Superior temporal gyrus (tissue), 1 donor: ENCODE measurements around the gene ZDHHC1.

Experiments
- DNase-seq: peaks from one replicate; pipeline ENCODE4 v3.0.0-alpha.2; 2016; ENCODE audit errors: extremely low spot score

Gene ZDHHC1, protein sequence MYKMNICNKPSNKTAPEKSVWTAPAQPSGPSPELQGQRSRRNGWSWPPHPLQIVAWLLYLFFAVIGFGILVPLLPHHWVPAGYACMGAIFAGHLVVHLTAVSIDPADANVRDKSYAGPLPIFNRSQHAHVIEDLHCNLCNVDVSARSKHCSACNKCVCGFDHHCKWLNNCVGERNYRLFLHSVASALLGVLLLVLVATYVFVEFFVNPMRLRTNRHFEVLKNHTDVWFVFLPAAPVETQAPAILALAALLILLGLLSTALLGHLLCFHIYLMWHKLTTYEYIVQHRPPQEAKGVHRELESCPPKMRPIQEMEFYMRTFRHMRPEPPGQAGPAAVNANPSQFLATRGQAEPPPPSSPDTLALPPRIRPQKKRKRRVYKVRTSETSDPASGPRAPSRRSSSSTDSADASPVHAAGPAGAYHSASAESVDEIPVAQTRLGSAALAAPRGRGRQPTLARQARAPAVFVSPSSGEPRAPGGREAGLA

DNA sequence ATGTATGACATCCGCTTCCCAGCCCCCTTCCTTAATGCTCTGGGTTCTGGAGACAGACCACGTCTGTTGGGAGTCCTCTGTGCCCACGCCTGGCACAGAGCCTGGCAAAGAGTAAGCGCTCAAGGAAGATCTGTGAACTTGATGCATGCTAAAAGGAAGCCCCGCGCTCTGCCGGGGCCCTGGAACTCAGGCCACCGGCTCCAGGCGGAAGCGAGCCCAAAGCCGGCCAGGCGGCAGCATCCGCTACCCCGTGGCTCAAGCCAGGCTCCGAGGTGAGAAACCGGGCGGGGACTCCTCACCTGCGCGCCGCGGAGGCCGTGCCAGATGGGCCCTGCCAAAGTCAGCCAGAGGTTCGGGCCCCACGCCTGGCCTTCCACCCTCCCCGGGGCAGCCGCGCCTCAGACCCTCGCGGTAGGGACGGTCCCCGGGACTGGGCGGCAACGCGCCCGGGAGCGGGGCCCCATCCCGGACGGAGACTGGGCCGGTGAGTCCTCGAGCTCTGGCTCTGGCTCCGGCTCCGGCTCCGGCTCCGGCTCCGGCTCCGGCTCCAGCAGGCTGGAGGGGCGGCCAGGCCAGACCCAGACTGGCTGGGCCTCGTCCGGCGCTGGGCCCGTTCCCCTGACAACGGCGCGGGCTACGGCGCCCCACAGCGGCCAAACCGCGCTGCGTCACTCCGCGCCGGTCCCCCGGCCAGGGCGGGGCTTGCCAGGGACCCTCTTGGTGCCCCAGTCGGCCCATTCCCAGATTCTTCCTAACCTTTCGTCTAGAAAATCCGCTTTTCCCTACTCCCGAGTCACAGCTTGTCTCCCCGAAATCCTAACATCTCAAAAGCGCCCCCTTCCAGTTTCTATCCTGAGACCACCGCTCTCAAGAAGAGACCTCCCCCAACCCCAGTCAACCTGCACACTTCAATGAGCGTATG, at the start of gene ZDHHC1:
ZDHHC1 (minus strand) TSS at position 606 of the 922 bp plus-strand sequence. CDS start 8,702 bp downstream, outside the sequence.
- DNase-seq = peak; percentile 69

DNA sequence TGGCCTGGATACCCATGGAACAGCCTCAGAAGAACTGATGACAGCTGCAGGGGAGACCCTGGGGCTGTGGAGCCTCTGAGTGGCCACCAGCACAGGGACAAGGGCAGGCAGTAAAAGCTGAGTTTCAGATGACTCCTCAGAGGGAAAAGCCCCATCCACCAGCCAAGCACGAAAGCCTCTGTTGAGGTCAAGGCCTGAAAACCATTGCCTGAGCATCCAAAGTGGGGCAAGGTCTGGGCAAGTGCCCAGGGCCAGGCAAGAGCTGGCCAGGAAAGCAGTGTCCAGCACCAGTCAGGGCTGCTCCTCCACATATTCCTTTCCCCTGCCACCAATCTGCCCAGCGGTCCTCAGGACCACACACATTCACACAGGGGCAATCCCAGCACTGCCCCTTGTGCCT, 48.3 kb upstream of the ZDHHC1 start:
- no peak for DNase-seq

DNA sequence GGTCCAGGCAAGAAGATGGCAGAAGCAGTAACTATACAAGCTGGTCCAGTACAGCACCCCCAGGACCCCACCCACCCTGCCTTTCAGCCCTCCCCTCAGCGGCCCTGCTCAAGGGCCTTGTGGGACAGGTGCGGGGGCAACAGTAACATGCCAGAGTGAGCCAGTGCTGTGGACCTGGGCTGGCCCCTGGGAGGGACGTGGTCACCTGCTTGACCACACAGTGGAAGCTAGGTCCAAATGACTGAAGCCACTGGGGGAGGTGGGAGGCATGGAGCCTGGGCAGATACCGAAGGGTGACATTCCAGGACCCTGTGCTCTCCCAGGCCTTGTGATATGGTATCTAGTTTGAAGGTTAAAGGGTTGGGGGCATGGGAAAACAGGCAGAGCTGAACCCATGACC, 47.4 kb upstream of the ZDHHC1 start:
- DNase-seq = no peak

DNA sequence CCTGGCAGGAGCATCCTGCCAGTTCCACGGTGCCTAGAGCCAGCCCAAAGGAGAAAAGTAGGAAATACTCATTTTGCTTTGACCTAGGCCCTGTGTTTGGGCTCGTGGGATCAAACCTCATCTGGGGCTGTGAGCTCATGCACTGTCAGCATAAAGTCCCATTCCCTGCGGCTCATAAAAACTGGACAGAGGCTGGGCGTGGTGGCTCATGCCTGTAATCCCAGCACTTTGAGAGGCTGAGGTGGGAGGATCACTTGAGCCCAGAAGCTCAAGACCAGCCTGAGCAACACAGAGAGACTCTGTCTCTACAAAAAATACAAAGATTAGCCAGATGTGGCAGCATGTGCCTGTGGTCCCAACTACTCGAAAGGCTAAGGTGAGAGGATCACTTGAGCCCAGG, 46.8 kb upstream of the ZDHHC1 start:
- no peak for DNase-seq

DNA sequence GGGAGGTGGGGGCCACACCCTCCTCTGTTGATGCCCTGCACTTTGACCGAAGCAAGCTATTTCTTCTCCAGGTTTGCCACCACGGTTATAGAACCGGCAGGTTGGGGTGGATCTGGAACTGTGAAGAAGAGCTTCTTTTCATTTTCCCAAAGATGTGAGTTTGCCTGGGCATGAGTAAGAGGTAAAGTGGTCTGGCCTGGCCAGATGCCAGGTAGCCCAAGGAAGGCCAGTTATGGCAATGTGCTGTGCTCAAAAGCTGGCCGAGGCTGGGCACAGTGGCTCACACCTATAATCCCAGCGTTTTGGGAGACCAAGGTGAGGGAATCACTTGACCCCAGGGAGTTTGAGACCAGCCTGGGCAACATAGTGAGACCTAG, 46.0 kb upstream of the ZDHHC1 start:
- DNase-seq = no peak

DNA sequence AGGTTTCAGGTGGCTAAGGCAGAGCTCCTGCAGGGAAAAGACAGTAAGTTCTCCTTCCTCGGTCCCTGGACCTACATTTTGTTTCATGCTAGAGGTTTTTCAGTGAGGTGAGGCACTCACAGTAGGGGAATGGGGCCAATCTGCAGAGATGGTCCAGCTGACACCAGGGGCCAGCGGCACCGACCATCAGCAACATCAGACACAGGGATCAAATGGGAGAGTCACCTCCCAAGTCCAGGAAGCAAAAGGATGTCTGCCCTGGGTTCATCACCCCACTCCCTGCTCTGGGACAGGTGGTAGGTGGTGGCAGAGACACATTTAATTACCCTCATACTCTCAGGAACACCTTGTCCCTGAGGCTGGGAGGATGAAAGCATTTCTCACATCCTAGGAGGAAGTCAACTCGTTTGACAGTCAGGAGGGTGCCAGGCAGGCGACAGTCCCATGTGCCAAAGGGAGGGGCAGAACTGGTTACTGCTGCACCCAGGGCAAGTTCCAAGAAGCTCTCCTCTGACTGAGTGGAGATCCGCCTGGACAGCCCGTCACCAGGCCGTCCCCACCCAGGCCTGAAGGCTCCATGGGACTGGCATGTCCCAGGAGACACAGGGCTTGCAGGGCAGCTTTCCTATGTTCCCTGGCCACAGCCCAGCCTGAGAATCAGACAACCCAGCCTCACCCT, 45.5 kb upstream of the ZDHHC1 start:
- no peak for DNase-seq

DNA sequence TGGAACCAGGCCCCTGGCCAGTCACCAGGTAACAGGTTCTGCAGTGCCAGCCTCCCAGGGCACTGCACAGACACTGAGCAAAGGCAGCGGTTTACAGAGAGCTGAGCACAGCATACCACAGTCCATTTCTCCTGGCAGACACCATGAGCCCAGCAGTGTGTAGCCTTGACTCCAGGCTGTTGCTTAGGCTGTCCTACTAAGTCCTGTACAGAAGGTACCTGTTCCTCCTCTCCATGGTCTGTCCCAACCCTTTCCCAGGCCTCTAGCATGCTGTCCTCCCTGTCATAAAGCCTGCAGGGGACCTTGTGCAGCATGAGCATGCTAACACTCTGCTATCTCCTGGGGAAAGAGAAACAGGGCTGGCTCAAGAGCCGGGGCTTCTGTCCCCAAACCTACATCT, 44.7 kb upstream of the ZDHHC1 start:
- DNase-seq = no peak

DNA sequence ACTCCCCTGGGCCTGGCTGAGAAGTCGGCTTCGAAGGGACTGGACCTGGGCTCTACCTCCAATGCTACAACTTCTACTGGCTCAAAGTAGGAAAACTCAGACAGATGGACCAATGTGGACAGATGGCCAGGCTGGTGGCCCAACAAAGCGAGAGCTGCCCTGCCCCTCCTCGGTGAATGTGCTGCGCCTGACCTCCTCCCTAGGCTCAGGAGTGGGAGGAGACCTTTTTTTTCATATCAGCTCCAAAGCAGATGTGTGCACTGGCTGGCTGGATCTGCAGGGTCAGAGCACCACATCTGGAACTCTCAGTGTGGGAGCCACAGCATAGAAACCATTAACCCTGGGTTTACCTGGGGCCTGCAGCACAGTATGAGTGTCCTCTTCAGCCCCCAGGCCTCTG, 43.9 kb upstream of the ZDHHC1 start:
- DNase-seq = no peak

DNA sequence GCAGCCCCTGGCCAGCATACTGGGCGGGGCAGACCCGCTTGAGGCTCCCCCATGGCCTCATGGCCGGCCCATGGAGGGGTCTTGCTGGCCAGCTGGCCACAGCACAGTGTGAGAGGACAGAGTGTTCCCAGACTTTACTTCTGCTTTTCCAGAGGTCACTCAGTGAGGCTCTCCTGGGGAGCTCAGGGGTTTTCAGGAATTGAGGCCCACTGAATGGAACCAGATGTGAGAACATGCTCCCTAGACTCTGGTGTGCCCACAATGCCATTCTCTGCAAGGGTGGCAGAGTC, 43.5 kb upstream of the ZDHHC1 start:
- DNase-seq = no peak

DNA sequence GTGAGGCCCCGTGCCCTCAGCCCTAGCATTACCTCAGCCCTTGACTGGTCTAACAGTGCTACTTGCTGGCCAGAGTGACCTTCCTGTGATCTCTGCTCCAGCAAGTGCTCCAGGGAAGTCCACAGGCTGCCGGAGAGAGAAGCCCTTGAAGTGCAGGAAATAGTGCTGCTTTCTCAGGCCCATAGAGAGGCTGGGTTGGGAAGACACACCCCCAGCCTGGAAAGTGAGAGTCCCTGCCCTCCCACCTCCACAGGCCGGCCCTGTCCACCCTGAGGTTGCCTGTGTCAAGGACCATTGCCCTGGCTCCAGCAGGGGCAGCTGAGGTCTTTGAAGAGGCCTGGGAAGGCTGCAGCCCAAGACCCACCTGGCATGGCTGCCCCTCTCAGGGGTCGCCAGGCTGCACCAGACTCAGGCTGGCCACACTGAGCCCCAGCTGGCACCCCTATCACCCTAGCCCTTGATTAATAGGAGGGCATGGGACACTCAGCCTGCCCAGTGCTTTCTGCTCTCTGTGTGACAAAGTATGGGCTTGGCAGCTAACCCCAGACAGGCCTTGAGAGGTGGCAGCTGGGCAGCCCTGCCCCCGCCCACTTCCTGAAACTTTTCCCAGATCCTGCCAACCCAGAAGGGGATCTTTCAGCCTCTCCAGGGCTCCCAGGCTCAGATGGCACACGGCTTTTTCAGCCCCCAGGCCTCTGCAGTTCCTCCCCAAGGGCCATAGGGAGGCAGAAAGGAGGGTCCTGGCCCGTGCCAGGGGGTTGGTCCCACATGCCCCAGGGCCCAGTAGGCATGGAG, 43.0 kb upstream of the ZDHHC1 start:
- DNase-seq = no peak

DNA sequence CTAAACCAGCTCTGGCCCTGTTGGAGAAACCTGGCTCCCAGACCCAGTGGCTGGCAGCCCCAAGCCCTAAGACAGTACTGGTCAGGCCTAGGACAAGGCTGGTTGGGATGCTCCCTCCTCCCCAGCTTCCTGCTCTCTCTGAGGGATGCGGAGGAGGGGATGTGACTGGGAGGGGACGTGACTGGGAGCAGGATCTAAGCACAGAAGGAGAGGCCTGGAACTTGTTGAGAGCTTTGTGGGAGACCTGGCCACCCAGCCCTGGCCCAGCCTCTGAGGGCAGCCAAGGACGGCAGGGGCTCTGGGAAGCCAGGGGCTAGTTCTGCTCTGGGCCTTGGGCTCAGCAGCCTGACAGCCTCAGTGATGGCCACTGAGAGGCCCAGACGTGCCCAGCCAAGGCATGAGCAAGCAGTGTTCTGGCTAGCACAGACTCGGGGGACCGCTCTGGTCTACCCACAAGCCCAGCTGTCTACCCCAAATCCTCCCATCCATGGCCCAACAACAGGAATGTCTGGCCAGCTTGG, 41.9 kb upstream of the ZDHHC1 start:
- DNase-seq = no peak

DNA sequence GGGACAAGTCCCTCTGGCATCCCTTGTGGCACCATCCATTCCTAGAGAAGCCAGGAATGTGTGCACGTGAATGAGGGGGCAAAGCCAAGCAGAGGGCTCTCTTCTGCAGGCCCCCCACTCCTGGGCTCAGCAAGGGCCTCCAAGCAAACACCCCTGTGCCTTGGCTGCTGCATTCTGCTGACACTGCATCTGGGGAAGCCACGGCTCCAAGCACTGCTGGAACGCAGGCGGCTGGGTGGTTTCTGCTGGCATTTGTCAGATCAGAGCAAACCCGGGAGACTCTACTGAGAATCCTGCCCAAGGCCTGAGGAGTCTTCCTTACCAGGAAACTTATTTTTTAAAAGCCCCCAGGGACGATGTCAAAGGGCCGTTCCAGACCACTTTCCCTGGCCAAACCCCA, 41.3 kb upstream of the ZDHHC1 start:
- no peak for DNase-seq

DNA sequence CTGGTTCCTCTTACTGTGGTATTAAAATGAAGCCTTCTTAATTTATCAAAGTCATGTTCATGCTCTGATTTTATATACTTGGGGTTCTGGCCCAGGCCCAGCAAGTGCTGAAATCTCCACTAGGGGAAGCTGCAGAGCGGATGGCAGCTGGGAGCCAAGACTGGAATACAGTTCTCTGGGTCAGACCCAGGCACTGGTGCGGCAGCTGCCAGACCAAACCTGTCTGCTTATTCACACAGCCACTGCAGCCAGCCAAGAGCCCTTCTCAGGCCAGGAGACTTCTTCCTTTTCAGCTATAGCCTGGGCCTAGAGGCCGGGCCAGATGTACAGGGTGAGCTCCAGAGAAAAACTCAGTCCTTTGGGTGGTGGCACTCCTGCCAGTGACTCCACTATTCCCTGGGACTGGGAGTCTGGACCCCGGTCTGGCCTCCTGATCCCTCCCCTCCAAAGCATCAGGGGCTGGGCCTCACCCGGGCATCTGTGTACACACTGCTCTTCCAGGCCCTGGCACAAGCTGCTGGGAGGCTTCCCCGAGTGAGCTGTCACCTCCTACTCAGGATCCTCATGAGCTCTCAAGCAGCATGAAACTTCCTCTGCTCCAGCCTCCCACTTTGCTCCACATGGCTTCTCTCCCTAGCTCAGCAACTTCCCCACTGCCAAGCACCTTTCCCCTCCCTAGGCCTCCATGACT, 40.3 kb upstream of the ZDHHC1 start:
- peak; percentile 37 for DNase-seq

DNA sequence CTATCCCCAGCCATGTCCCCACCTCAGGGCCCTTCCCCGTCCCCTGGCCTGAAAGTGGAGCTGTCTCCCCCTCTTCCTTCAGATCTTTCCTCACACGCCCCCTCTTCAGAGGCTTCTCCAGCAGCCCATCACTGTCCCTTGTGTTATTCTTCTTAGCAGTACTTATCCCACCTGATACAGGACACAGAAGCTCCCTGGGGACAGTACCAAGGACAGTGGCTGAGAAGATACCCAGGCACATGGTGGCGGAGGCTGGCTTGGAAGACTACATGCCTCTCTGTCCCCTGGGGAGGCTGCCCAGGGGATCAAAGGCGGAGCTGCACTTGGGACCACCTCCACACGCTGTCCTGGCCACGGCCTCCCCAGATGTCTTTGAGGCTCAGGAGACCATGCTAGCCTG, 38.6 kb upstream of the ZDHHC1 start:
- no peak for DNase-seq

DNA sequence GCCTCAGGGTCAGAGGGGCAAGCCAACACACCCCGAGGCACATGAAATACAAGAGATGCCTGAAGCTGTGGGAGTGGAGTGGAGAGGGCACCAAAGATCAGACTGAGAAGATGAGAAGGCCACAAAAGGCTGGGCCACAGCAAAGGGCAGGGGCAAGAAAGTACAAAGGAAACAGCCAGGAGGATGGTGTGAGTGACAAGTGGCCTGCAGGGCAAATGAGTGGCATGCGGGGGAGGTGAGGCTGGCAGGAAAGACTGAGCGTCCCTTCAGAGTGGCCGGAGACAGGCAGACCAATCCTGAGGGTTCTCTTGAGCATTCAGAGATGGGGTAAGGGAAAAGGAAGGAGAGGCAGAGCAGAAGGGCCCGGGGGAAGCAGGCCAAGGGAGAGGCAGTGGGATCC, 37.8 kb upstream of the ZDHHC1 start:
- DNase-seq = no peak

DNA sequence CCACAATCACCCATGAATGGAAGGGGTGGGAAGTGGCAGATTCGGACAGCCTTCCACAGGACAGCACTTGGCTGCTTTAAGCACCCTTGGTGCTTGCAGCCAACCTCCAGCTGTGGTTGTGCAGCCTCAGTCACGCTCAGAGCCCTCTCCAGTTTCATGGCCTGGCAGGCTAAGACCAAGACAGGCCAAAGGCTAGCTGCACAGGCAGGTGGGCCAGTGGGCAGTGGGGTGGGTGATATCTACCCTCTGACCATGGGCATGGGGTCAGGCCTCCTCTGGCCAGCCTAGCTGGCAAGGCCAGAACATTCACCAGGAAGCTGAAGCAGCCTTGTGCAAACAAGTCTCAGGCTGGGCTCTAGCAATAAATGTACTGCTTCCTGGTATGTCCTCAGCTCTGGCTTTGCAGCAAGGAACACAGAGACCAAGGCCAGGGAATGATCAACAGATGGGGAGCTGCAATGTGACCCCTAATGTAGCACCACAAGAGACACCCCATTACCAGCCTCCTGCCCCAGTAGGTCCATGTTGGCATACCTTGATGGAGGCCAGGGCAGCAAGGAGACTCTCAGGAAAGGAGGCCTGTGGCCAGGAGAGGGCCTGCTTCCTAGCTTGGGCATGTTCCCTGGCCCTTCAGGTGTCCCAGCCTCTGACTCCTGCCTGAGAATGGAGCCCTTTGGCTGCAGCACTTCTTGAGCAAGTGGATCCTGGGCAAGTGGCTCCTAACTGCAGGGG, 35.6 kb upstream of the ZDHHC1 start:
- DNase-seq = no peak

DNA sequence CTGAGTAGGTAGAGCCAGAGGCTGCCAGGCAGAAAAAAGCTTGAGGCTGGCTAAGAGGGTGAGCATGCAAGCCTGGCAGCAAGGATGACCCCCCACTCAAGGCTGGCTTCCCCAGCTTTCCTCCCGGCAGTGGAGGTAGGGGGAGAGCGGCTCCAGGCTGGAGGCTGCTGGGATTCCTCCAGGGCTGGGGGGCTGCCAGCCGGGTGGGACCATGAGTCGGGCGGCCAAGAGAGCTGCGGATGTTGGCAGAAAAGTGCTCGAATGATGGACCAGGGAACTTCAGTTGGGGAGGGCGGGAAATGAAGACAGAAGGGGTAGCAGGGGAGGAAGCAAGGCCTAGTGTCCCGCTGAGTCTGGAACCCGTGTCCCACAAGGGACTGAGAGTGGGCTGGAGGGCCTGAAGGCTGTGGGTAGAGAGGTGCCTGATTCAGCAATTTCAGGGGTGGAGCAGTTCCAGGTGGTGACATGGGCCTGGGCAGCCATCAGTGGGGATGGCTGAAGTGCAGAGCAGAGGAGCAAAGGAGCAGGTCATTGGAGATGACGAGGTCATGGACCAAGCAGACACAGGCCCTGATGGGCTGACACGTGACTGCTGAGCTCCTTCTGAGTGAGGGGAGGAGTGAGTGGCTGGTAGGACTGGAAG, 34.9 kb upstream of the ZDHHC1 start:
- DNase-seq = no peak

DNA sequence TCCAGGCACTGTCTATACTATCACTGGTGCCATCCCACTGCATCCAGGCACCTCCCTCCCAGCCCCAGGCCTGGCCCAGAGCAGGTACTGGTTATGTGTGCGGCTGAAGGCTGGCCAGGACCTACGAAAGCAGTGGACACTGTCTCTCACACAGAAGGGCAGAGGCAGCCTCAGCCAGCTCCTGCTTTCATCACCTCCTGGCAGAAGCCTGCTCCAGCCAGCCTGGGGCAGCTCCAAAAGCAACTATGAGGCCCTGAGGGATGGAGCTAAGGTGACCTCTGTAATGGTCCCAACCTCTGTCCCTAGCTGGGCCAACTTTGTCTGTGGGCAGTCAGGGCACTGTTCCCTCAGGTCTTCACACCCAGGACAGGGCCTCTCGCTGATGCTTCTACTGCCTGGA, 33.5 kb upstream of the ZDHHC1 start:
- DNase-seq = no peak

DNA sequence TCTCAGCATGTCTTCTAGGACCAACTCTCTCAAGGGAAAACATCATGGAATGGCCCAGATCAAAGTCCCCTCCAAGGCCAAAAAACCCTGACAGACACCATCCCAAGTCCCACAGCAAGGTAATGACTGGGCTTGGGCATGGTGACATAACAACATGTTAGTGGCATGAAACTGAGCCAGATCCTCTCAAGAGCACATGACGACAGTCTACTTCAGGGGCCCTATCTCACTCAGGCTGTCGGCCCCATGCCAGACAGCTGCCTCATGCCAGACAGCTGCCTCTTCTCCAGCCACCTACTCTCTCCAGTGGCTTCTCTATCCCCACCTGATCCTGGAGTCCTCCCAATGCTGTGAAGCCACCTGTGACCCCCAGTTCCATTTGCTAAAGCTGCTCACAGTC, 33.1 kb upstream of the ZDHHC1 start:
- no peak for DNase-seq

DNA sequence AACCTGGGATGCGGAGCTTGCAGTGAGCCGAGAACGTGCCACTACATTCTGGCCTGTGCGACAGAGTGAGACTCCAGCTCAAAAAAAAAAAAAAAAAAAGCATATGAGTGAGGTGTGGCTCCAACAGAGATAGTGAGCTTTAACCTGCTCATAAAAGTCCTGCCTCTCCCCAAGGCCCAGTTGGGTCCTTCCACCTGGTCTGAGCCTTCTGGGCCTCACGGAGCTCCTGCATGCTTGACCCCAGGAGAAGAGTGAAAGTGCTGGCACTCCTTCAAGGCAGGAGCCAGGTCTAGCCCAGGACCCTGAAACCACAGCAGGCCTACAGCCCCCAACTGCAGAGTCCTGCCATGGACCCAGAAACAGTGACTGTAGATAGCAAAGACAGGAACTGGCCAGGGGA, 32.3 kb upstream of the ZDHHC1 start:
- no peak for DNase-seq
